LNCaP clone FGC (cell line): ENCODE measurements around the gene MAVS.
"Not testable (repeated sequence)": the region's sequence is repeated elsewhere in the genome, so short reads cannot be mapped to it uniquely, and the experiment has no call there.

Source experiments
- DNase-seq: peaks from one replicate; pipeline ENCODE4 v3.0.0-alpha.2; 2011; ENCODE audit warnings: low read depth
- H3K4me3 ChIP-seq: 2 replicates; pipeline ENCODE4 v1.5.1; 2011; ENCODE audit warnings: mild to moderate bottlenecking, low read depth, low read length, control low read depth
- CTCF ChIP-seq: IDR thresholded peaks from 2 replicates; pipeline ENCODE4 v1.5.1; 2012; ENCODE audit warnings: mild to moderate bottlenecking; ENCODE audit not compliant: control insufficient read depth, insufficient read depth; ENCODE audit errors: extremely low read depth

MAVS gene

GRCh38 chr20:3836132-3836531 is 10.5 kb upstream of the MAVS start:
- TF ChIP-seq CTCF: no peak
- no peak for DNase-seq
- no peak overlapping the region for H3K4me3 ChIP-seq

- no peak for DNase-seq
- no peak overlapping the region for H3K4me3 ChIP-seq
- no peak for TF ChIP-seq CTCF
Measured at GRCh38 chr20:3839328-3839727, 7.3 kb upstream of the MAVS start.

GRCh38 chr20:3840201-3840600 is 6.4 kb upstream of the MAVS start:
- not testable (repeated sequence) for H3K4me3 ChIP-seq, DNase-seq

- TF ChIP-seq CTCF: no peak
- no peak overlapping the region for H3K4me3 ChIP-seq
- no peak for DNase-seq
Measured at GRCh38 chr20:3842348-3842930, 4.2 kb upstream of the MAVS start.

- no peak for DNase-seq
- TF ChIP-seq CTCF: no peak
- H3K4me3 ChIP-seq: no peak overlapping the region
Measured at GRCh38 chr20:3843490-3843889, 3.1 kb upstream of the MAVS start.

GRCh38 chr20:3843990-3844619 is 2.5 kb upstream of the MAVS start:
- H3K4me3 ChIP-seq, DNase-seq: not testable (repeated sequence)

GRCh38 chr20:3846378-3846739 is 275 bp upstream of the MAVS start:
- H3K4me3 ChIP-seq: peak overlapping the region; percentile 96
- TF ChIP-seq CTCF: no peak
- no peak for DNase-seq

- peak overlapping the region; percentile 96 for H3K4me3 ChIP-seq
Measured at GRCh38 chr20:3847429-3847940, 851 bp downstream of the MAVS start.

More at GRCh38 chr20:3847429-3847940, 851 bp downstream of the MAVS start:
- no peak for DNase-seq
- no peak for TF ChIP-seq CTCF
